Smooth muscle cell (in vitro differentiated cells): Measurements from ENCODE around the gene MSH2. TPM values are rescaled to one million over a fixed set of nuclear protein-coding genes. Genes with fewer than 3 reads are reported as not detected.

Experiments used
- DNase-seq: peaks from one replicate; lab custom pipeline; 2025; ENCODE audit not compliant: unreplicated experiment; lab: John Stamatoyannopoulos, UW
- H2AFZ ChIP-seq: fragments of 200-600 bp; sonication (generic); 2 replicates; pipeline ENCODE4 v1.6.0; 2016; ENCODE audit warnings: antibody characterized with exemption, low read depth, mild to moderate bottlenecking
- H3F3A ChIP-seq: fragments of 200-600 bp; sonication (generic); 2 replicates; pipeline ENCODE4 v1.6.0; 2017; ENCODE audit warnings: antibody characterized with exemption, low read depth
- H3K27ac ChIP-seq: fragments of 200-600 bp; sonication (generic); 2 replicates; pipeline ENCODE4 v1.5.1; 2016; ENCODE audit warnings: low read depth, mild to moderate bottlenecking
- H3K27me3 ChIP-seq: fragments of 200-600 bp; sonication (generic); 2 replicates; pipeline ENCODE4 v1.6.1; 2016; ENCODE audit warnings: low read depth, mild to moderate bottlenecking
- H3K36me3 ChIP-seq: fragments of 200-600 bp; sonication (generic); 2 replicates; pipeline ENCODE4 v1.5.1; 2016; ENCODE audit warnings: low read depth
- H3K4me1 ChIP-seq: fragments of 200-600 bp; sonication (generic); 2 replicates; pipeline ENCODE4 v1.5.1; 2016; ENCODE audit warnings: low read depth
- H3K4me2 ChIP-seq: fragments of 200-600 bp; sonication (generic); 2 replicates; pipeline ENCODE4 v1.6.0; 2016; ENCODE audit warnings: mild to moderate bottlenecking
- H3K4me3 ChIP-seq: fragments of 200-600 bp; sonication (generic); 2 replicates; pipeline ENCODE4 v1.5.1; 2016; ENCODE audit warnings: mild to moderate bottlenecking
- H3K79me2 ChIP-seq: fragments of 200-600 bp; sonication (generic); 2 replicates; pipeline ENCODE4 v1.6.0; 2016; ENCODE audit warnings: low read depth, mild to moderate bottlenecking
- H3K9ac ChIP-seq: fragments of 200-600 bp; sonication (generic); 2 replicates; pipeline ENCODE4 v1.6.0; 2016; ENCODE audit warnings: low read depth
- H3K9me3 ChIP-seq: fragments of 200-600 bp; sonication (generic); replicated peaks from 2 replicates; pipeline ENCODE4 v1.5.1; 2016; ENCODE audit warnings: low read depth
- H4K20me1 ChIP-seq: fragments of 200-600 bp; sonication (generic); 2 replicates; pipeline ENCODE4 v1.6.0; 2016; ENCODE audit warnings: low read depth
- CTCF ChIP-seq: fragments of 200-600 bp; sonication (generic); IDR thresholded peaks from 2 replicates; pipeline ENCODE4 v1.5.1; 2017; ENCODE audit warnings: borderline replicate concordance, mild to moderate bottlenecking, antibody characterized with exemption; ENCODE audit not compliant: insufficient read depth, poor library complexity, severe bottlenecking
- WGBS: methylation state at CpG from one replicate; pipeline ENCODE4 v1.1.7; 2016; ENCODE audit warnings: low lambda C conversion rate; 5-methylcytosine and 5-hydroxymethylcytosine counted together
- polyA plus RNA-seq: library from polyadenylated mRNA; unstranded; fragments of >200 nt; fragmentation: Nextera tagmentation; extraction: Ambion mirVana; gene quantifications from 2 replicates; pipeline ENCODE4 v1.2.1, GENCODE V29; 2016
- total RNA-seq: library from RNA; depleted of rRNA; stranded (reverse); fragments of >200 nt; gene quantifications from 2 replicates; pipeline ENCODE4 v1.2.3, GENCODE V29; 2014

Gene MSH2
- total and polyA plus RNA-seq, 2 experiments from 2014 or later: 21.3 to 35.6 TPM

- no peak overlapping the region for H3K9ac ChIP-seq
- DNase-seq: no peak
- no peak overlapping the region for H3K27ac ChIP-seq
- H3F3A ChIP-seq: no peaks in the 10 kb centered on the region
- 97% methylated on average over 9 of the region's 22 CpGs for WGBS
- no peaks in the 10 kb centered on the region for H3K9me3 ChIP-seq
- no peaks in the 10 kb centered on the region for H4K20me1 ChIP-seq
- TF ChIP-seq CTCF: no peak
- no peak overlapping the region for H3K4me3 ChIP-seq
- no peak overlapping the region for H3K4me2 ChIP-seq
- H2AFZ ChIP-seq: no peak overlapping the region
- no peaks in the 10 kb centered on the region for H3K36me3 ChIP-seq
- H3K27me3 ChIP-seq: no peaks in the 10 kb centered on the region
- H3K4me1 ChIP-seq: peaks cover 11% of the 10 kb centered on the region
- no peaks in the 10 kb centered on the region for H3K79me2 ChIP-seq
These were observed 118.8 kb downstream of the MSH2 start for GRCh38 chr2:47521666-47522285.

GRCh38 chr2:47525167-47525566 lies 122.2 kb downstream of the MSH2 start:
- H3K4me2 ChIP-seq: no peak overlapping the region
- no peak overlapping the region for H3K9ac ChIP-seq
- peaks cover 10% of the 10 kb centered on the region for H3K4me1 ChIP-seq
- no peaks in the 10 kb centered on the region for H3K27me3 ChIP-seq
- H3K4me3 ChIP-seq: no peak overlapping the region
- no peaks in the 10 kb centered on the region for H3F3A ChIP-seq
- H3K36me3 ChIP-seq: no peaks in the 10 kb centered on the region
- H2AFZ ChIP-seq: no peak overlapping the region
- TF ChIP-seq CTCF: no peak
- no peaks in the 10 kb centered on the region for H4K20me1 ChIP-seq
- 87% methylated on average over 4 of the region's 4 CpGs for WGBS
- no peaks in the 10 kb centered on the region for H3K79me2 ChIP-seq
- H3K9me3 ChIP-seq: no peaks in the 10 kb centered on the region
- no peak overlapping the region for H3K27ac ChIP-seq
- no peak for DNase-seq

GRCh38 chr2:47528455-47528854 lies 125.5 kb downstream of the MSH2 start:
- no peaks in the 10 kb centered on the region for H3K9me3 ChIP-seq
- no peak overlapping the region for H3K9ac ChIP-seq
- H3K4me2 ChIP-seq: peak overlapping the region; percentile 36
- no peaks in the 10 kb centered on the region for H4K20me1 ChIP-seq
- peak overlapping the region; percentile 56 for H2AFZ ChIP-seq
- peaks cover 11% of the 10 kb centered on the region for H3K4me1 ChIP-seq
- no peak for DNase-seq
- H3K27me3 ChIP-seq: no peaks in the 10 kb centered on the region
- no peak overlapping the region for H3K4me3 ChIP-seq
- H3K27ac ChIP-seq: no peak overlapping the region
- WGBS: 50% methylated on average over 6 of the region's 6 CpGs
- TF ChIP-seq CTCF: no peak
- H3K79me2 ChIP-seq: no peaks in the 10 kb centered on the region
- H3F3A ChIP-seq: no peaks in the 10 kb centered on the region
- H3K36me3 ChIP-seq: no peaks in the 10 kb centered on the region

- DNase-seq: no peak
- H2AFZ ChIP-seq: peak overlapping the region; percentile 56
- no peak overlapping the region for H3K9ac ChIP-seq
- peaks cover 2% of the 10 kb centered on the region for H3F3A ChIP-seq
- H3K4me3 ChIP-seq: no peak overlapping the region
- no peaks in the 10 kb centered on the region for H3K79me2 ChIP-seq
- H3K4me2 ChIP-seq: peak overlapping the region; percentile 36
- peaks cover 14% of the 10 kb centered on the region for H3K4me1 ChIP-seq
- no peaks in the 10 kb centered on the region for H3K27me3 ChIP-seq
- H3K9me3 ChIP-seq: no peaks in the 10 kb centered on the region
- no peak for TF ChIP-seq CTCF
- H4K20me1 ChIP-seq: no peaks in the 10 kb centered on the region
- no peak overlapping the region for H3K27ac ChIP-seq
- WGBS: 45% methylated on average over 6 of the region's 6 CpGs
- H3K36me3 ChIP-seq: no peaks in the 10 kb centered on the region
These were observed 125.9 kb downstream of the MSH2 start for GRCh38 chr2:47528874-47529273.
